Gastrocnemius medialis (tissue), 4 donors: ENCODE measurements around the gene ZNF322. TPM values are rescaled to one million over a fixed set of nuclear protein-coding genes. Genes with fewer than 3 reads are reported as not detected.
"Not testable (repeated sequence)": the region's sequence is repeated elsewhere in the genome, so short reads cannot be mapped to it uniquely, and the experiment has no call there.

Experiments
- ATAC-seq, 2 donors: fragments of 150-250 bp; one replicate each; pipeline ENCODE4 v1.9.1; 2016
- DNase-seq, 2 donors: peaks; one replicate each; pipeline ENCODE4 v3.0.0-alpha.2; 2019
- H3K27ac ChIP-seq, 4 donors: fragments of 200-600 bp; sonication (generic); 1 replicate in 1 of 4; 2 replicates in 3 of 4; pipeline ENCODE4 v1.5.1; 2016 to 2018; ENCODE audit warnings: mild to moderate bottlenecking in 2 of 4, moderate library complexity in 1 of 4
- H3K27me3 ChIP-seq, 3 donors: fragments of 200-600 bp; sonication (generic) in 2 of 3; 1 replicate in 1 of 3; 2 replicates in 2 of 3; pipeline versions ENCODE4 v1.5.1 to v1.6.0; 2016 to 2019; ENCODE audit warnings: mild to moderate bottlenecking in 1 of 3, moderate library complexity in 1 of 3
- H3K36me3 ChIP-seq, 2 donors: fragments of 200-600 bp; sonication (generic) in 1 of 2; one replicate each; pipeline ENCODE4 v1.5.1; 2017 to 2018
- H3K4me1 ChIP-seq, 2 donors: fragments of 200-600 bp; sonication (generic) in 1 of 2; one replicate each; pipeline ENCODE4 v1.5.1; 2016 to 2017; ENCODE audit warnings: mild to moderate bottlenecking in 2 of 2
- H3K4me3 ChIP-seq, 4 donors: fragments of 200-600 bp; sonication (generic) in 3 of 4; 1 replicate in 1 of 4; 2 replicates in 3 of 4; pipeline ENCODE4 v1.5.1; 2016 to 2019; ENCODE audit warnings: mild to moderate bottlenecking in 2 of 4
- H3K9me3 ChIP-seq, 3 donors: fragments of 200-600 bp; sonication (generic) in 2 of 3; 1 replicate in 1 of 3; 2 replicates in 2 of 3; pipeline ENCODE4 v1.5.1; 2016 to 2019
- POLR2A ChIP-seq, 2 donors: fragments of 450-650 bp; IDR thresholded peaks; one replicate each; pipeline ENCODE4 v1.6.1; 2017; ENCODE audit warnings: antibody characterized with exemption in 2 of 2, mild to moderate bottlenecking in 2 of 2, moderate library complexity in 2 of 2
- in situ Hi-C, 4 donors: fragments of 200-750 bp; cut with MboI; loops; one replicate each; pipeline versions ENCODE4 v1.15.0 to v1.8.0; 2017; ENCODE audit warnings: low sequenced_read_pairs in 4 of 4
- intact Hi-C: fragments of 100-400 bp; cut with DNase I; formaldehyde crosslinking; loops from one replicate; pipeline ENCODE4 v1.15.1; 2023; ENCODE audit warnings: low total_unique reads
- total RNA-seq, 4 donors: library from RNA; depleted of rRNA; stranded (reverse); fragments of >200 nt; gene quantifications; one replicate each; pipeline versions ENCODE4 v1.1.0 to v1.2.3, GENCODE V29; 2016
- TF ChIP-seq, protein P1 (sequence below), 5 experiments: fragments of 450-650 bp in 3 of 5; fragments of 200-600 bp in 2 of 5; sonication (generic) in 2 of 5; IDR thresholded peaks in 4 of 5; conservative IDR thresholded peaks in 1 of 5; 1 replicate in 4 of 5; 2 replicates in 1 of 5; pipeline ENCODE4 v1.5.1; 2016 to 2019; ENCODE audit warnings: antibody characterized with exemption in 5 of 5, mild to moderate bottlenecking in 3 of 5, moderate library complexity in 3 of 5

ZNF322 gene
- total RNA-seq, 4 donors from 2014 or later = 5.1 to 10.8 (median 8.7) TPM

- ATAC-seq, H3K9me3 ChIP-seq, intact Hi-C loops, H3K27ac ChIP-seq, H3K27me3 ChIP-seq, H3K4me1 ChIP-seq, H3K4me3 ChIP-seq, DNase-seq, H3K36me3 ChIP-seq: not testable (repeated sequence)
- in situ Hi-C loops = loop anchor here in 1 of 4 donors (25.0 kb wide), 1 partner anchor 792 kb away; the partner anchor contains the start of gene ZNF184
These were observed 10.5 kb upstream of the ZNF322 start for GRCh38 chr6:26670003-26670402.

GRCh38 chr6:26660000-26660361, 435 bp upstream of the ZNF322 start:
- peak; percentile 67 to 69 for ATAC-seq
- Histone ChIP-seq H3K9me3 (no peaks in the 10 kb centered on the region), H3K27ac (peak overlapping the region; percentile 83 to 93 (median 86)), H3K36me3 (peaks cover 0 to 7% of the 10 kb centered on the region in 2 donors), H3K4me1 (peaks cover 14 to 19% of the 10 kb centered on the region in 2 donors), H3K27me3 (no peaks in the 10 kb centered on the region), H3K4me3 (peak overlapping the region; percentile 71 to 92 (median 84))
- no peak for TF ChIP-seq POLR2A (IDR thresholded peaks at IDR 0.05)
- TF ChIP-seq, protein P1, sequence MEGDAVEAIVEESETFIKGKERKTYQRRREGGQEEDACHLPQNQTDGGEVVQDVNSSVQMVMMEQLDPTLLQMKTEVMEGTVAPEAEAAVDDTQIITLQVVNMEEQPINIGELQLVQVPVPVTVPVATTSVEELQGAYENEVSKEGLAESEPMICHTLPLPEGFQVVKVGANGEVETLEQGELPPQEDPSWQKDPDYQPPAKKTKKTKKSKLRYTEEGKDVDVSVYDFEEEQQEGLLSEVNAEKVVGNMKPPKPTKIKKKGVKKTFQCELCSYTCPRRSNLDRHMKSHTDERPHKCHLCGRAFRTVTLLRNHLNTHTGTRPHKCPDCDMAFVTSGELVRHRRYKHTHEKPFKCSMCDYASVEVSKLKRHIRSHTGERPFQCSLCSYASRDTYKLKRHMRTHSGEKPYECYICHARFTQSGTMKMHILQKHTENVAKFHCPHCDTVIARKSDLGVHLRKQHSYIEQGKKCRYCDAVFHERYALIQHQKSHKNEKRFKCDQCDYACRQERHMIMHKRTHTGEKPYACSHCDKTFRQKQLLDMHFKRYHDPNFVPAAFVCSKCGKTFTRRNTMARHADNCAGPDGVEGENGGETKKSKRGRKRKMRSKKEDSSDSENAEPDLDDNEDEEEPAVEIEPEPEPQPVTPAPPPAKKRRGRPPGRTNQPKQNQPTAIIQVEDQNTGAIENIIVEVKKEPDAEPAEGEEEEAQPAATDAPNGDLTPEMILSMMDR (IDR thresholded peaks at IDR 0.05 in 4 of 5, conservative IDR thresholded peaks at IDR 0.05 in 1 of 5) = peak in 1 of 5 experiments; percentile 20
- DNase-seq = no peak
- intact Hi-C loops = loop anchor here (1.0 kb wide), 1 partner anchor 64 kb away; the partner anchor contains the start of gene ABT1
- in situ Hi-C loops = loop anchor here in 1 of 4 donors (25.0 kb wide), 1 partner anchor 802 kb away; the partner anchor contains the start of gene ZNF184

GRCh38 chr6:26657256-26657655, 2.3 kb downstream of the ZNF322 start:
- in situ Hi-C loops (loop anchor here in 1 of 4 donors (25.0 kb wide), 1 partner anchor 805 kb away; the partner anchor contains the start of gene ZNF184), intact Hi-C loops (no loop called here)
- no peaks in the 10 kb centered on the region for H3K27me3 ChIP-seq
- ATAC-seq (no peak), DNase-seq (no peak)
- no peak overlapping the region for H3K27ac ChIP-seq
- no peak for TF ChIP-seq POLR2A (IDR thresholded peaks at IDR 0.05)
- TF ChIP-seq, protein P1 (IDR thresholded peaks at IDR 0.05 in 4 of 5, conservative IDR thresholded peaks at IDR 0.05 in 1 of 5) = no peak
- no peak overlapping the region for H3K4me3 ChIP-seq
- H3K9me3 ChIP-seq = no peaks in the 10 kb centered on the region
- peaks cover 14 to 19% of the 10 kb centered on the region in 2 donors for H3K4me1 ChIP-seq
- peaks cover 0 to 26% of the 10 kb centered on the region in 2 donors for H3K36me3 ChIP-seq

DNA sequence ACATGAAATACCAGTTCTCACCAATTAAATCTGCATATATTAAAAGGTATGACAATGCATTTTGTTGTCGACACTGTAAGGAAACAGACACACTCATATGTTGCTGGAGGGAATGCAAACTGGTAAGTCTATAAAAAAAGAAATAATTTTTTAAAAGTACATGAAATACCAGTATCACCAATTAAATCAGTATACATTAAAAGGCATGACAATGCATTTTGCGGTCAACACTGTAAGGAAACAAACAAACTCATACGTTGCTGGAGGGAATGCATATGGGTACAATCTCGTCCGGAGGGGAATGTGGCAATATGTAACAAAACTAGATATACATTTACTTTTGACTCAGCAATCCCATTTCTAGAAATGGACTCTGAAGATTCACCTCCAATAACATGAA, 6.5 kb downstream of the ZNF322 start:
- in situ Hi-C loops (loop anchor here in 1 of 4 donors (25.0 kb wide), 1 partner anchor 809 kb away; the partner anchor contains the start of gene ZNF184), intact Hi-C loops (no loop called here)
- TF ChIP-seq, protein P1 (IDR thresholded peaks at IDR 0.05 in 4 of 5, conservative IDR thresholded peaks at IDR 0.05 in 1 of 5) = no peak
- no peak for TF ChIP-seq POLR2A (IDR thresholded peaks at IDR 0.05)
- H3K4me1 ChIP-seq = peaks cover 4 to 6% of the 10 kb centered on the region in 2 donors
- H3K27ac ChIP-seq = no peak overlapping the region
- peaks cover 0 to 38% of the 10 kb centered on the region in 2 donors for H3K36me3 ChIP-seq
- no peak overlapping the region for H3K4me3 ChIP-seq
- H3K27me3 ChIP-seq = no peaks in the 10 kb centered on the region
- no peak for ATAC-seq
- no peaks in the 10 kb centered on the region for H3K9me3 ChIP-seq
- no peak for DNase-seq

DNA sequence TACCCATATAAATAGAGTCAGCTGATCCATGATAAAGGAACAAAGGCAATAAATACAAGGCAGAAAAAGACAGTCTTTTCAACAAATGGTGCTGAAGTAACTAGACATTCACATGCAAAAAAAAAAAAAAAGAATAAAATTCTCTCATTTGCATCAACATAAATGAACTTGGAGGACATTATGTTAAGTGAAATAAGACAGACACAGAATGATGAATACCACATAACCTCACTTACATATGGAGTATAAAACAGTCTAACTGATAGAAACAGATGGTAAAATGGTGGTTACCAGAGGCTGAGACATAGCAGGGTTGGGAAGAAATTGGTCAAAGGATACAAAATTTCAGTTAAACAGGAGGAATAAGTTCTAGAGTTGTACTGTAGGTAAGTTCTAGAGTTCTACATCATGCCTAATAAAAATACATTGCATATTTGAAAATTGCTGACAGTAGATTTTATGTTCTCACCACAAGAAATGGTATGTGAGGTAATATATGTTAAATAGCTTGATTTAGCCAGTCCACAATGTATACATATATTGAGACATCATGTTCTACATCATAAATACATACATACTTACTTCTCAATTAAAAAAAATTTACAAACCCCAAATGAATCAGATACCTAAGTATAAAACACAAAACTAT, 8.3 kb downstream of the ZNF322 start:
- Histone ChIP-seq H3K9me3 (no peaks in the 10 kb centered on the region), H3K4me1 (no peaks in the 10 kb centered on the region), H3K36me3 (peaks cover 0 to 38% of the 10 kb centered on the region in 2 donors), H3K27ac (no peak overlapping the region), H3K27me3 (no peaks in the 10 kb centered on the region), H3K4me3 (no peak overlapping the region)
- no peak for TF ChIP-seq POLR2A (IDR thresholded peaks at IDR 0.05)
- TF ChIP-seq, protein P1 (IDR thresholded peaks at IDR 0.05 in 4 of 5, conservative IDR thresholded peaks at IDR 0.05 in 1 of 5) = no peak
- in situ Hi-C loops (loop anchor here in 1 of 4 donors (25.0 kb wide), 1 partner anchor 811 kb away; the partner anchor contains the start of gene ZNF184), intact Hi-C loops (no loop called here)
- ATAC-seq (no peak), DNase-seq (no peak)
